H1 (cell line): ENCODE data around the gene CORIN.

Source experiments
- CTCF ChIP-seq, 3 experiments: IDR thresholded peaks; 1 replicate in 2 of 3; 2 replicates in 1 of 3; pipeline versions ENCODE4 v1.5.1 to v1.6.1; 2011; ENCODE audit warnings: low read length in 3 of 3, mild to moderate bottlenecking in 3 of 3, inconsistent platforms in 2 of 3, low read depth in 1 of 3, moderate library complexity in 1 of 3; ENCODE audit not compliant: insufficient read depth in 1 of 3; ENCODE audit errors: control extremely low read depth in 1 of 3
- HDAC2 ChIP-seq, 2 experiments: fragments of 300-600 bp in 1 of 2; sonication (generic) in 1 of 2; IDR thresholded peaks; 2 replicates each; pipeline ENCODE4 v1.6.1; 2011 to 2012; ENCODE audit warnings: low read depth in 2 of 2, low read length in 2 of 2, mild to moderate bottlenecking in 2 of 2, moderate library complexity in 2 of 2, borderline replicate concordance in 1 of 2, inconsistent platforms in 1 of 2
- POLR2AphosphoS5 ChIP-seq: IDR thresholded peaks from 2 replicates; pipeline ENCODE4 v1.6.1; 2011; ENCODE audit warnings: low read depth, low read length
- TAF1 ChIP-seq: IDR thresholded peaks from 2 replicates; pipeline ENCODE4 v1.6.1; 2011; ENCODE audit warnings: mild to moderate bottlenecking, low read depth, low read length

DNA sequence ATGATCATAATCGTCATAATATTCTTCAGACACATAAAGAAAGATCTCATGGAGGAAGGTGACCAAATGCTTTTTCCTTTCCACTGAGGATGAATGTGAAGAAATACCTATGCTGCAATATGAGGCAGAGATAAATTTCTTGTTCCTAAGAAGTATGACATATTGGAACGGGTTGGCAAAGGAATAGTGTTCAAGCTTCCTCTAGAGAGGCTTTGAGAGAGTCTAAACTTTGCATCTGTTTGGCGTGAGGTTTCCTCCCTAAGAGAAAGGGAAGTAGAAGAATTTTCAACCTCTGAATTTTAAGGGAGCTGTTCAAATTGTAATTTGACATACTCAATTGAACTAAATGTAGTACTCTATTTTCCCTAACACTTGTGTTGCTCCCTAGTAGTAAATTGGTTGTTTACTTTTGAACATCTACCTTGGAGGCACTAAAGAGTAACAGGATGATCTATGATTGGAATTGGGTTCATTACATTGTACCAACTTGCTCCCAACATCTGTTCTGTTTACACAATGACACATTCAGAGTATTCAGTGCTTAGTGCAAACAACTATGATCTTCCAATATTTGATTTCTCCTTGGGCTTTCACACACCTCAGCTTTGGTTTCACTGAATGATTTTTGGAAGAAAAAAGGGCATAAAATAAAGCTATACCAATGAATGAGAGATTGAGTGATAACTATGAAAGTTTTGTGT lies 122.0 kb downstream of the CORIN start:
- TF ChIP-seq TAF1 (no peak), POLR2AphosphoS5 (no peak), CTCF (IDR thresholded peaks at IDR 0.05; ENCODE audit: control extremely low read depth in 1 of 3, insufficient read depth in 1 of 3, low read depth in 1 of 3, low read length in 3 of 3) (no peak), HDAC2 (IDR thresholded peaks at IDR 0.05; ENCODE audit: borderline replicate concordance in 1 of 2, low read depth in 2 of 2, low read length in 2 of 2) (no peak)
